ENCODE results near the gene RDH8.

Gene RDH8

DNA sequence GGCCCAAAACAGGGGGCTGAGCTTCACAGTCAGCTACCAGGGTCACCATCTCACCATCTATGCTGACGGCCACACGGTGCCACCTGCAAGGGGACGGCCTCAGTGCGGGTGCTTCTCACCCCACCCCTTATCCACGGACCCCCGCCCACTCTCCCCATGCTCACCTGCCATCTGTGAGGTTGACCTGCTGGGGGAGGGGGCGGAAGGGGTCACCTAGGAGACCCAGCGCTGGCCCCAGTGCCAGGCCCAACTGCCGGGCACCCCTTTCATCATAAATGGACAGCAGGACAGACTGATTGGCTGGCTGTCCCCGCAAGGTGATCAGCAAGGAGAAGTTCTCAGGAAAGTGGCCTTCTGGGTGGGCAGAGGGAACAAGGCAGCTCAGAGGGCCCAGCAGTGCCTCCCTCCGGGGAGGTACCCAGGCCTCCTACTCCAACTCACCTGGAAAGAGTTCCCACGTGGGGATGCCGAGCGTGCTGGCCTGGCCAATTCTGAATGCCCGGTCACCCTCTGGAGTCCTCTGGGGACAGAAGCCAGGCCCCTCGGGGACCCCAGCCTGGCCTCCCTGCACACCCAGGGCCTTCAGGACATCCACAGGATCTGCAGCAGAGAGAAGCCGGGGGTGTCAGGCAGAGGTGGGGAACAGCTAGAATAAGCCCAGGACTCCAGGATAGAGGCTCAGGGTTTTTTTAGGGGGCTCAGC lies 7.5 kb upstream of the RDH8 start:
- DNase-seq (ENCODE audit: extremely low read depth, low read depth): no peak
- TF ChIP-seq, protein P1, sequence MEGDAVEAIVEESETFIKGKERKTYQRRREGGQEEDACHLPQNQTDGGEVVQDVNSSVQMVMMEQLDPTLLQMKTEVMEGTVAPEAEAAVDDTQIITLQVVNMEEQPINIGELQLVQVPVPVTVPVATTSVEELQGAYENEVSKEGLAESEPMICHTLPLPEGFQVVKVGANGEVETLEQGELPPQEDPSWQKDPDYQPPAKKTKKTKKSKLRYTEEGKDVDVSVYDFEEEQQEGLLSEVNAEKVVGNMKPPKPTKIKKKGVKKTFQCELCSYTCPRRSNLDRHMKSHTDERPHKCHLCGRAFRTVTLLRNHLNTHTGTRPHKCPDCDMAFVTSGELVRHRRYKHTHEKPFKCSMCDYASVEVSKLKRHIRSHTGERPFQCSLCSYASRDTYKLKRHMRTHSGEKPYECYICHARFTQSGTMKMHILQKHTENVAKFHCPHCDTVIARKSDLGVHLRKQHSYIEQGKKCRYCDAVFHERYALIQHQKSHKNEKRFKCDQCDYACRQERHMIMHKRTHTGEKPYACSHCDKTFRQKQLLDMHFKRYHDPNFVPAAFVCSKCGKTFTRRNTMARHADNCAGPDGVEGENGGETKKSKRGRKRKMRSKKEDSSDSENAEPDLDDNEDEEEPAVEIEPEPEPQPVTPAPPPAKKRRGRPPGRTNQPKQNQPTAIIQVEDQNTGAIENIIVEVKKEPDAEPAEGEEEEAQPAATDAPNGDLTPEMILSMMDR (IDR thresholded peaks at IDR 0.05; ENCODE audit: low read depth, low read length): no peak

DNA sequence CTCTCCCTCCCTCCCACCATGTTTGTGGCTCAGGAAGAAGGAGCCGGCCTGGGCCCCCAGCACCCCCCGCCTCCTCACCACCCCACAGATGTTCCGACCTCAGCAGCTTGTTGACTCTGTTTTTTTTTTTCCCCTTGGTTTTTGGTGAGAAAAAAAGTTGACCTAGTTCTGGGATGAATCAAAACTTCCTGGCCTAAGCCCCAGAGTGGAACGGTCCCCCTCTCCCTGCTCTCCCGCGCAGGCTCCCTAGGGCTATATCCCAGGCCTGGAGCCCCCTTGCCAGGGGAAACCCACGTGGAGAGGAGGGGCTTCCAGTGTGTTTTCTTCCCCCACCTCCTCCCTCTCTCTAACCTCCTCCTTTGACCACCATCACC lies 7.0 kb upstream of the RDH8 start:
- DNase-seq (ENCODE audit: extremely low read depth, low read depth): no peak
- TF ChIP-seq, protein P1 (IDR thresholded peaks at IDR 0.05; ENCODE audit: low read depth, low read length): no peak

DNA sequence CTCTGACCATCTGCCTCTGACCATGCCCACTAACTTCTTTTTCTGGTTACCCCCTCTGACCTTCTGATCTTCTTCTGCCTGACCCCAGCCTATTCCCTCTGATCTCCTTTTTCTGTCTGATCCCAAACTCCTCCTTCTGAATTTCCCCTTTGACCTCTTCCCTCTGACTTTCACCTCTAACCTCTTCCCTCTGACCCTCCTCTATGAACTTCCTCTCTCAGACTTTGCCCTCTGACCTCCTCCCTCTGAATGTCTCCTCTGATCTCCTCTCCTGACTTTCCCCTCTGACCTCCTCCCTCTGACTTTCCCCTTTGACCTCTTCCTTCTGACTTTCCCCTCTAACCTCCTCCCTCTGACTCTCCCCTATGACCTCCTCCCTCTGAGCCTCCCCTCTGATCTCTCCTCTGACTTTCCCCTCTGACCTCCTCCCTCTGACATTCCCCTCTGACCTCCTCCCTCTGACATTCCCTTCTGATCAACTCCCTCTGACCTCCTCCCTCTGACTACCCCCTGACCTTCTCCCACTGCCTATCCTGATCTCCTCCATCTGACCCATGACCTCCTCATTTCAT lies 6.4 kb upstream of the RDH8 start:
- no peak for DNase-seq (ENCODE audit: extremely low read depth, low read depth)
- TF ChIP-seq, protein P1 (IDR thresholded peaks at IDR 0.05; ENCODE audit: low read depth, low read length): no peak

- no peak for DNase-seq (ENCODE audit: extremely low read depth, low read depth)
- TF ChIP-seq, protein P1 (IDR thresholded peaks at IDR 0.05; ENCODE audit: low read depth, low read length): no peak
Observed at GRCh38 chr19:10007371-10008183, 5.7 kb upstream of the RDH8 start.

GRCh38 chr19:10008184-10008765 lies 5.0 kb upstream of the RDH8 start:
- TF ChIP-seq, protein P1 (IDR thresholded peaks at IDR 0.05; ENCODE audit: low read depth, low read length): no peak
- DNase-seq (ENCODE audit: extremely low read depth, low read depth): no peak

GRCh38 chr19:10009714-10010224 lies 3.5 kb upstream of the RDH8 start:
- DNase-seq (ENCODE audit: extremely low read depth, low read depth): no peak
- TF ChIP-seq, protein P1 (IDR thresholded peaks at IDR 0.05; ENCODE audit: low read depth, low read length): no peak

Data from AG09319 (cell line).